Measurements from ENCODE around the gene MDM4.
"Not testable (repeated sequence)": the region's sequence is repeated elsewhere in the genome, so short reads cannot be mapped to it uniquely, and the experiment has no call there.

The MDM4 gene

GRCh38 chr1:204520834-204521709, 4.9 kb downstream of the MDM4 start:
- DNase-seq = peak in 1 of 2 experiments; percentile 63

- not testable (repeated sequence) for DNase-seq
Measured at GRCh38 chr1:204521941-204522521, 5.8 kb downstream of the MDM4 start.

DNA sequence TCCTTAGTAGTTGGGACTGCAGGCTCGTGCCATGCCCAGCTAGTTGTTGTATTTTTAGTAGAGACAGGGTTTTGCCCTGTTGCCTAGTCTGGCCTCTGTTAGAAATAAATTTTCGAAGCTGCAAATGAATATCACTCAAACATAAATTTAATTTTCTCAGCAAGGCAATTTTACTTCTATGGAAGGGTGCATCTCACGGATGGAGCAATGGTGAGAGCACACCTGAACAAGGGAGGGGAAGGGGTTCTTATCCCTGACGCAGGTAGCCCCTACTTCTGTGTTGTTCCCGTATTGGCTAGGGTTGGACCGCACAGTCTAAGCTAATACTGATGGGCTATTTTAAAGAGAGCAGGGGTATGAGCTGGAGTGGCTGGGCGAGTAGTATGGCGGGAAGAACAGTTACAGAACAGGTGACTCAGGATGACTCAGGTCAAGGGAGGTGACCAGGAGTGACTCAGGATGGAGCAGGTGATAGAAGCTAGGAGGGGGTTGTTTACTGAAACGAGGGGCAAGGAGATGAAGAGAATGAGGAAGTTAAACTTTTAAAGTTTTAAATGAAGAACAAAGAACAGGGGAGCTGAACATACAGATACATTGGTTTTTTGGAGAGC, 7.5 kb downstream of the MDM4 start:
- peak in 1 of 2 experiments; percentile 35 for DNase-seq

DNA sequence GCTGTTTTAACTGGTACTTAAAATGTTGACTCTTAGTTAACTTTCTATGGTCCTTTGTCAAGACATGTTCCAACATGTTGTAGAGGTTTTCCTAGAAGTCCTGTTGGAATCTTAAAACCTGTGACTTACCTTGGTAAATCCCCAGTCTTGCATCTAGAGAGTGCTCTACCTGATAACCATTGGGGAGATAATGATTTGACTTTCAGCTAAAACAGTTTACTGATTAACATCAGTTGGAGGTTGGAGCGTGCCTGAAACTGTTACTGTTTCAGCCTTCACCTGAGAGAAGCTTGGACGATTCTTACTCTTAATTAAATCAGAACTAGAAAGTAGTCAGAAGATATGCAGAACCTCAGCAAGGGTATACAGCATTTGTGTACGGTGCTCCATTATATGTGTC, 8.8 kb downstream of the MDM4 start:
- no peak for DNase-seq

DNA sequence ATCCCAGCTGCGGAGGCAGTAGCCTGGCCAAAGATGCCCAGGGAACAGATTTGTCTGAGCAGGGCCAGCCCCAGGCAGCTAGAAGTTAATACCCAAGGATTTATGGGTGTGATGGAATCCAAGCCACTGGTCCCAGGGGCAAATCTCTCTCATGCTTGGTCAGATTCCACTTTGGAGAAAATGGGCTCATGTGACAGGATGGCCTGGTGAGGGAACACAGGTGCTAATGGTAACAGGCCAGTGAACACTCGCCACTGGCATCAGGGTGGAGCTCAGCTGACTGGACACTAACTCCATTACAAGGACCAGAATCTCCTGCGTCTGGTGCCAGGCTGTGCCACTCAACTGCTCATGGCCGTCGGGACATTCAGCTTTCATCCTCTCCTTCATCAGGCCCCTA, 12.0 kb downstream of the MDM4 start:
- DNase-seq = no peak

GRCh38 chr1:204528677-204529076, 12.5 kb downstream of the MDM4 start:
- DNase-seq = no peak

GRCh38 chr1:204529371-204529895, 13.2 kb downstream of the MDM4 start:
- DNase-seq = no peak

DNA sequence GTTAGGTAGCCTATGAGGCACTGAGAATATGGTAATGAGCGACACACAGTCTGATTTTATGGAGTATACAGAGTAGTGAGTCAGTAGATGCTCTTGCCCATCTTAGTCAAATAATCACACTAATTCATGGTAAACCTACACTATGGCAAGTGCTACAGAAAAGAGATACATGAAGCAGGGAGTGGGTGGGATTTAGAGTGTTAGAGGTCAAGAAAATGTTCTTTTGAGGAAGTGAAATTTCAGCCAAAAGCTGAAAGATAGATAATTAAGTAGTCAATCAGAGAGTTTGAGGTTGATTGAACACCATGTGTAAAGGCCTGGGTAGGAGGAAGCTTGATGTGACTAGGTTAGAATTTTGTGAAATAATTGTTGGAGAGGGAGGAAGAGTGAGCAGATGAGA, 14.7 kb downstream of the MDM4 start:
- DNase-seq = no peak

DNA sequence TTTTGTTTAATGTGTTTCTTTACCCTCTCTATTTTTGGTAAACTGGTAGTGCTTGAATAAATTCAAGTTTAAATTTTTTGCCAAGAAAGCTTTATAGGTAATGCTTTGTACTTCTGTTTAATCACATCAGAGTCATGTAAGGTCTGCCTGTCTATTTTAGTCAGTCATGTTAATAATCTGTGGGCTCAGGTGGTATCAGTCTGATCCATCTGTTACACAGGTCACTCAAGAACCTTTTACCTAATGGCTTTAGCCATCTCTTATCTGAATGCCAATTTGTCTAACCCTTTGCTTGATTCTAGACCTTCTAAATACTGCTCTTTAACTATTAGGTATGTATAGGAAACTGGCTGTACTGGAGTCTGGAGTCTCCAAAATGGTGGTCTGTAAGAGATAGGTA, 16.6 kb downstream of the MDM4 start:
- no peak for DNase-seq

DNA sequence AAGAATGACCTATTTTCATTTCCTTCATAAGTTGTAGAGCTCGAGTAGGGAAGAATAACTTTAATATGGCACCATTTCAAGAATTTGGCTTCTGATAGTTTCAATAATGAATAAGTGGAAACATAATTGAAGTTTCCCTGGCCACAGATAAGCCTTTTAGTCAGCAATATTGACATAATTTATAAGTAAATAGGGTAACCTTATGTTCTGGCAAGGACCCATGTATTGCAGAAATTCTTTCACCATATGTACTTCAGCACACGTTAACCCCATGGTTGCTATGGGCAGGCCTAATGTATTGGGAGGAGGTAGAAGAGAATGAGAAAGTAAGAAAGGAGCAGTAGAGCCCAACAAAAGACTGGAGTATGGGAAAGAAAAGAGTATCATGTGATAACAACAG, 25.4 kb downstream of the MDM4 start:
- no peak for DNase-seq

DNA sequence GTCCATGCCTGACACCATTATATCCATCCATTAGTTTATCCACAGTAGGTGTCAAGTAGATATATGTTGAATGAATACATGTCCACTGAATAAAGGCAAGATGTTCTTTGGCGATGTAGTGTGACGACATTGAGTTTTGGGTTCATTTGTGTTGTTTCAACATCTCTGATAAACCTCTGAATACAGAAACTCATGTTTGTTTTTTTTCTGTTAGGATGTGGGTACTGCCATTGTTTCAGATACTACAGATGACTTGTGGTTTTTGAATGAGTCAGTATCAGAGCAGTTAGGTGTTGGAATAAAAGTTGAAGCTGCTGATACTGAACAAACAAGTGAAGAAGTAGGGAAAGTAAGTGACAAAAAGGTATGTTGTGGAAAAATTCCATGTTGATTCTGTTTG, 28.1 kb downstream of the MDM4 start:
- DNase-seq = no peak

DNA sequence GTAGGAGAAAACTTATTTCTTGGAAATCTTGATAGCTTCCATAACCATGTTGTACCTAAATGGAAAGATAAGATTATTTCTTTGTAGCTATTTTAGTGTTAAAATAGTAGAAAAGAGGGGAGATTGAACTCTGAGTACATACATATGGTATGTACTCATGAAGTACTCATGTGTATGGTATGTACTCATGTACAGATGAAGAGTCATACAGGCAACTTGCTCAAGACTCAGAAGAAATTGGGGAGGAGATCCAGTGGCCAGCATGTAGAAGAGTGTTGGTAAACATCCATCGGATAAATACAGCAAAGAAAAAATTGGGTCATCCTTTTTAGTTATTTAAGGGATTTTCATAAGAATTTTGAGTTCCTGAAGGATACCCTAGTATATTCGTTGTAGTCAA, 29.0 kb downstream of the MDM4 start:
- no peak for DNase-seq

GRCh38 chr1:204545881-204546280, 29.7 kb downstream of the MDM4 start:
- DNase-seq = no peak

GRCh38 chr1:204548265-204548664, 32.1 kb downstream of the MDM4 start:
- no peak for DNase-seq

GRCh38 chr1:204549313-204549712, 33.1 kb downstream of the MDM4 start:
- DNase-seq = no peak

GRCh38 chr1:204550926-204551325, 34.7 kb downstream of the MDM4 start:
- DNase-seq = no peak

DNA sequence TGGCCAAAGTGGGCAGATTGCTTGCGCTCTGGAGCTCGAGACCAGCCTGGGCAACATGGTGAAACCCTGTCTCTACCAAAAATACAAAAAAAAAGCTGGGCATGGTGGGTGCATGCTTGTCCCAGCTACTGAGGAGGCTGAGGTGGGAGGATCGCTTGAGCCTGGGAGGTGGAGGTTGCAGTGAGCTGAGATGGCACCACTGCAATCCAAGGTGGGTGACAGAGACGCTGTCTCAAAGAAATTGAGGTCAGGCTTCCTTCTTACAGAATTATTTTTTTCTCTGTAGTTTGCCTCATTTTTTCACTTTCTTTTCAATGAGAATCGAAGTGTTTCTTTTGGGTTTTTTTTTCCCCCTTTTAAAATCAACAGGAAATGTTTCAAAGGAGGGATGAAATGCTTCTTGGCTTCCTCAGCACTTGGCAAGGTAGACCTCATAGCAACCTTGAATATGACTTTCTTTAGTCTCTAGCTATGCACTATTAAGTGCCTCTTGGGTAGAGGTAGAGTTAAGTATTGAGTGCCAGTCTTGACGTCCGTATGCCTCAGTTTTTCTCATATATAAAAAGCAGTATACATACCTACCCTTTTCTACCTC, 40.3 kb downstream of the MDM4 start:
- DNase-seq = no peak

DNA sequence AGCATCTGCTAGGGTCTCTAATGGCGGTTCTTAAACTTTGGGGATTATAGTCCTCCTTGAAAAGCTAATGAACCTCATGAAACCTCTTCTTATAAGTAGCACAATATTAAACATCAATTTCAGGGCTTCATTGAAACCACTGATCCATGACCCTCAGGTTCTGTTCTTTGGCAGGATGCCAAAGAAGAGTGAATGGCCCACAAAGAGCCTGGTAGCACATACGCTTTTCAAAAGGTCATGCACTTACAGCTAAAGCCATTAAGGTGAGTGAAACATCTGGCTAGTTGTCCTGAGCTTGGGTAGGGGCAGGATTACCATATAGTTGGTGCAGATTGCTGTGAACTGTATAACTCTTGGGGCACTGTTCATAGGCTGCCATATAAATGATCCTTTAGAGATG, 42.3 kb downstream of the MDM4 start:
- no peak for DNase-seq

DNA sequence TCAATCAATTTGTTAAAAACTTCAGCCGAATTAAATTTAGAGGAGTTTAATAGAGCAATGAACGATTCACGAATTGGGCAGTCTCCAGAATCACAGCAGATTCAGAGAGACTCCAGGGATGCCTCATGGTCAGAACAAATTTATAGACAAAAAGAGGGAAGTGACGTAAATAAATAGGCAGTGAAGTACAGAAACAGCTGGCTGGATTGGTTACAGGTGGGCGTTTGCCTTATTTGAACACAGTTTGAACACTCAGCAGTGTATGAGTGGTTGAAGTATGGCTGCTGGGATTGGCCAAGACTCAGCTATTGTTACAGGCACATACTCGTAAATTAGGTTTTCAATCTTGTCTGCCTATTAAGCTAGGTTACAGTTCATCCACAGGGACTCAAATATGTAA, 43.8 kb downstream of the MDM4 start:
- DNase-seq = not testable (repeated sequence)

- DNase-seq = no peak
Measured at GRCh38 chr1:204560590-204561150, 44.5 kb downstream of the MDM4 start.

GRCh38 chr1:204562075-204562990, 46.1 kb downstream of the MDM4 start:
- DNase-seq = no peak

DNA sequence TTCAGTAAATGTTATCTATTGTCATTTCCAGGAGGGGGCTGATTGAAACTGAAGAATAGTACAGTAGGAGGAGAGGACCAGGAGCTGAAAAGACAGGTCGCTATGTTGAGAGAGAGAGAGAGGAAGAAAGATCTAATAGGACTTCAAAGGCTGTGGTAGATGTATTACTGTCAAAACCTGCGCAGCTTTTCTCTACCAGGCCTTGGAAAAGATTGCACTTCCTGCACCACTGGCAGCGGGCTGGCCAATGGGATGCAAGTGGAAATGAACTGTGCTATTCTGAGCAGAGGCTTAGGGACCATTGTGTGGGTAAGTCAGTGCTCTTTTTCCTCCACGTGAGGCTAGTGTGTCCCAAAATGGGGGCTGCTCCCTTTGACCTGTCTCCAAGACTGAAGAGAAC, 47.1 kb downstream of the MDM4 start:
- no peak for DNase-seq
